ENCODE data around the gene NFATC3.

DNA sequence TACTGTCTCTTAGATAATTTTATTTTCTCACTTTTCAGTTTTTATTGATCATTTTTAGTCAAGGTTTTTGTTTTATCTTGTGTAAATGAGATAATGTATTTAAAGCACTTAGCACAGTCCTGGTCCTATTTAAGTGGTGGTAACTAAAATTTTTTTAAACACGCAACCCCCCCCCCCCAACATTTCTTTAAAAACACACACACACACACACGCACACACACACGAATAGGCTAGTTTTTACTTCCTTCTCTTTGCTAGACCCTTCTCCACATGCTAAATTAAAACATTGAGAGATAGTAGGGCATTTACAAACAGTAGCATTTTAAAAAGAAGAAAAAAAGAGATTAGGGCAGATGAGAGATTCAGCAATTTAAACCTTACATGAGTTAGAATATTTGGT is 5.0 kb downstream of the NFATC3 start:
- no peak for TF ChIP-seq CTCF (IDR thresholded peaks at IDR 0.05; ENCODE audit: low read depth, low read length)
- TF ChIP-seq POLR2A (IDR thresholded peaks at IDR 0.05; ENCODE audit: extremely low read depth, insufficient read length): no peak
- no peak for TF ChIP-seq MYC (IDR thresholded peaks at IDR 0.05; ENCODE audit: low read depth, low read length)
